Lower leg skin (tissue), 3 donors: ENCODE data around the gene PSMD6.

Experiments used
- CTCF ChIP-seq, 3 donors: fragments of 450-650 bp; IDR thresholded peaks; one replicate each; pipeline ENCODE4 v1.5.1; 2016; ENCODE audit warnings: antibody characterized with exemption in 3 of 3, mild to moderate bottlenecking in 3 of 3, moderate library complexity in 2 of 3
- POLR2A ChIP-seq, 2 donors: fragments of 450-650 bp; IDR thresholded peaks; one replicate each; pipeline ENCODE4 v1.6.1; 2016 to 2017; ENCODE audit warnings: antibody characterized with exemption in 2 of 2, mild to moderate bottlenecking in 1 of 2, moderate library complexity in 1 of 2

- TF ChIP-seq CTCF (IDR thresholded peaks at IDR 0.05) (peak in 1 of 3 donors; percentile 63), POLR2A (IDR thresholded peaks at IDR 0.05) (no peak)
Observed at GRCh38 chr3:63993653-63994079, 29.6 kb downstream of the PSMD6 start.
